Measurements from ENCODE around the gene CD2AP.
"Not testable (repeated sequence)": the region's sequence is repeated elsewhere in the genome, so short reads cannot be mapped to it uniquely, and the experiment has no call there.

The CD2AP gene

DNA sequence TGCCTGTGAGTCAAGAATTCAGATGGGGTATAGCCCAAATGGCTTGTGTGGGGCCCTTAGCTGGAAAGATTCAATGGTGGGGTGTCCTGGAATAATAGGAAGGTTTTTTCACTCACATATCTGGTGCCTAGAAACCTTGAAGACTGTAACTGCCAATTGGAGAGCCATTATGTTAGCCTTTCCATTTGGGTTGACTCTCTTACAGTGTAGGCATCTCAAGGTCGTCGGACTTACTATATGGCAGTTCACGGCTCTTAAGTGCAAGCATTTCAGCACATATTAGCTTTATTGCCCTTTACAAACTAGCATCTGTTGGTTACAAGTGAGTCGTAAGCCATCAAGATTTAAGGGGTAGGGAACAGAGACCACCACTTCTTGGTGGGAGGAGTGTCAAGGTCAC is 74.1 kb downstream of the CD2AP start:
- no peak for DNase-seq (ENCODE audit: extremely low read depth, low read depth)
- TF ChIP-seq, protein P1, sequence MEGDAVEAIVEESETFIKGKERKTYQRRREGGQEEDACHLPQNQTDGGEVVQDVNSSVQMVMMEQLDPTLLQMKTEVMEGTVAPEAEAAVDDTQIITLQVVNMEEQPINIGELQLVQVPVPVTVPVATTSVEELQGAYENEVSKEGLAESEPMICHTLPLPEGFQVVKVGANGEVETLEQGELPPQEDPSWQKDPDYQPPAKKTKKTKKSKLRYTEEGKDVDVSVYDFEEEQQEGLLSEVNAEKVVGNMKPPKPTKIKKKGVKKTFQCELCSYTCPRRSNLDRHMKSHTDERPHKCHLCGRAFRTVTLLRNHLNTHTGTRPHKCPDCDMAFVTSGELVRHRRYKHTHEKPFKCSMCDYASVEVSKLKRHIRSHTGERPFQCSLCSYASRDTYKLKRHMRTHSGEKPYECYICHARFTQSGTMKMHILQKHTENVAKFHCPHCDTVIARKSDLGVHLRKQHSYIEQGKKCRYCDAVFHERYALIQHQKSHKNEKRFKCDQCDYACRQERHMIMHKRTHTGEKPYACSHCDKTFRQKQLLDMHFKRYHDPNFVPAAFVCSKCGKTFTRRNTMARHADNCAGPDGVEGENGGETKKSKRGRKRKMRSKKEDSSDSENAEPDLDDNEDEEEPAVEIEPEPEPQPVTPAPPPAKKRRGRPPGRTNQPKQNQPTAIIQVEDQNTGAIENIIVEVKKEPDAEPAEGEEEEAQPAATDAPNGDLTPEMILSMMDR (IDR thresholded peaks at IDR 0.05; ENCODE audit: low read depth, low read length): no peak

DNA sequence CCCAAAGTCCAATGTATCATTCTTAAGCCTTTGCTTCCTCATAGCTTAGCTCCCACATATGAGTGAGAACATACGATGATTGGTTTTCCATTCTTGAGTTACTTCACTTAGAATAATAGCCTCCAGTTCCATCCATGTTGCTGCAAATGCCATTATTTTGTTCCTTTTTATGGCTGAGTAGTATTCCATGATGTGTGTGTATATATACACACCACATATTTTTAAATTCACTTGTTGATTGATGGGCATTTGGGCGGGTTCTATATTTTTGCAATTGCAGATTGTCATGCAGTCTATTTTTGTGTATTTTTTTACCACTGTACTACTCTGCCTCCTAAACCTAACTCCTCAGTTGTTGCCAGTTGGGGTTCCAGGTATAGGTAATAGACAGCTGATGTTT is 74.7 kb downstream of the CD2AP start:
- DNase-seq (ENCODE audit: extremely low read depth, low read depth): no peak
- TF ChIP-seq, protein P1 (IDR thresholded peaks at IDR 0.05; ENCODE audit: low read depth, low read length): no peak

DNA sequence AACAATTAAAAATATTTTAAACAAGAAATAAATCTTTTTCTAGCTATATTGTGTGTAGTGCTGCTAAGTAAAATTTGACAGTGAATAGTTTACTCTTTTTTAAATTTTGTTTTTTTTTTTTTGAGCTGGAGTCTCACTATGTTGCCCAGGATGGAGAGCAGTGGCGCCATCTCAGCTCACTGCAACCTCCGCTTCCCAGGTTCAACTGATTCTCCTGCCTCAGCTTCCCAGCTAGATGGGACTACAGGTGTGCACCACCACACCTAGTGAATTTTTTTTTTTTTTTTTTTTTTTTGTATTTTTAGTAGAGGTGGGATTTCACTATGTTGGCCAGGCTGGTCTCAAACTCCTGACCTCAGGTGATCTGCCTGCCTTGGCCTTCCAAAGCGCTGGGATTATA is 75.7 kb downstream of the CD2AP start:
- not testable (repeated sequence) for DNase-seq (ENCODE audit: extremely low read depth, low read depth)

DNA sequence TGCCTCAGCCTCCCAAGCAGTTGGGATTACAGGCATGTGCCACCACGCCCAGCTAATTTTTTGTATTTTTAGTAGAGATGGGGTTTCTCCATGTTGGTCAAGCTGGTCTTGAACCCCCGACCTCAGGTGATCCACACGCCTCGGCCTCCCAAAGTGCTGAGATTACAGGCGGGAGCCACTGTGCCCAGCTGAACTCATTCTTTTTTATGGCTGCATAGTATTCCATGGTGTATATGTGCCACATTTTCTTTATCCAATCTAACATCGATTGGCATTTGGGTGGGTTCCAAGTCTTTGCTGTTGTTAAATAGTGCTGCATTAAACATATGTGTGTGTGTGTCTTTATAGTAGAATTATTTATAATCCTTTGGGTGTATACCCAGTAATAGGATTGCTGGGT is 78.9 kb downstream of the CD2AP start:
- DNase-seq (ENCODE audit: extremely low read depth, low read depth): not testable (repeated sequence)

DNA sequence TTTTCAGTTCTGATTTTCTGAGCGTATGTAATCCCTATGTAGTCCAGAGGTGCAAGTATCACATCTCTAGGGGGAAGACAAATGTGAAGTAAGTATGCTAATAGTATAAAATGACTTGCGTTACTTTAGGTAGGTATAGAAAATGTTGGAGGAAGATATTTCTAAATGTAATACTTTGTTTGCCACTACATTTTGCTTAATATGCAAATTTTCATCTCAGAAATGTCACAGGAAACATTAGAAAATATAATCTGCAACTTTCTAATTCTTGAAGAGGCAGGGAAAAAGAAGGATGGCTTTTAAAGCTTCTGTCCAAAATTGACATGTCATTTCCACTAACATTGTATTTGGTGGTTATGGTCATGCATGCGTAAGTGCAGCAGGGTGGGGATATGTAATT is 85.6 kb downstream of the CD2AP start:
- TF ChIP-seq, protein P1 (IDR thresholded peaks at IDR 0.05; ENCODE audit: low read depth, low read length): no peak
- DNase-seq (ENCODE audit: extremely low read depth, low read depth): no peak

DNA sequence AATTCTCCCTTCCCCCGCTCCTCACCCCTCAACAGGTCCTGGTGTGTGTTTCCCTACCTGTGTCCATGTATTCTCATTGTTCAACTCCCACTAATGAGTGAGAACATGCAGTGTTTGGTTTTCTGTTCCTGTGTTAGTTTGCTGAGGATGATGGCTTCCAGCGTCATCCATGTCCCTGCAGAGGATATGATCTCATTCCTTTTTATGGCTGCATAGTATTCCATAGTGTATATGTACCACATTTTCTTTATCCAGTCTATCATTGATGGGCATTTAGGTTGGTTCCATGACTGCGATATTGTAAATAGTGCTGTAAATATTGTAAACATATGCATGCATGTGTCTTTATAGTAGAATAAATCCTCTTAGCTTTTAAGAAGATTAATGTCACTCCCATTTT is 89.0 kb downstream of the CD2AP start:
- DNase-seq (ENCODE audit: extremely low read depth, low read depth): not testable (repeated sequence)

DNA sequence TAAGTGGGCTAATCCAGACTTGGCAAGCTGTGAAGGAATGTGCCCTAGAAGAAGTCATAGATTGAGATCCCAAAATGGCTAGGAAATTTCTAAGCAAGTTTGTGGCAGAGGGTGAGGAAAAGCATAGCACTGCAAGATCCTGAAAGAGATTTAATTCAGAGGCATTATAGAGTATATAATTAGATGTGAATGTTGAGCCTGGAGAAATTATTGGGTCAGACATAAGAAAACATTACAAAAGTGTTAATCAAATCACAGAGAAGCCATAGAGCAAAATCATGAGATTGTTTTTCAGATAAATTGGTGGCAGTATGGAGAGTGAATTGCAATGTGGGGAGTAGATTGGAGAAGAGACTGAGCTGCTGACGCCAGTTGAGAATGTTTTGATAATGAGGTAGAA is 90.0 kb downstream of the CD2AP start:
- TF ChIP-seq, protein P1 (IDR thresholded peaks at IDR 0.05; ENCODE audit: low read depth, low read length): no peak
- no peak for DNase-seq (ENCODE audit: extremely low read depth, low read depth)

DNA sequence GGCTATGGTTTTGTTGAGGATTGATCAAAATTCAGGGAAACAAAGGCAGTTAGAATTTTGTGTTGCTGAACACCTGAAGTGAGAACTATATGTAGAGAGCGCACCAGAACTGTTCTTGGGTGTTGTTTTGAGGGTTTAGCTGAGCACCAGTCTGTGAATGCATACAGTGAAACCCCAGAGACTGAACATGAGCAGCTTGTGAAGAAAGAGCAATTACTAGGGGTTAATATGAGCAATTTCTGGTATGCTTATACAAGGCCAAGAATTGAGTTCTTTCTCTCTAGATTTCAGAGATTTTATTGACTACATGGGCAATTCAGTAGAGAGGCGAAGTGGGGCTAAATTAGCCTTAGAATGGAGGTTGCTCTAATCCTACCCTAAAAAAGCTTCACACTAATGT is 93.9 kb downstream of the CD2AP start:
- DNase-seq (ENCODE audit: extremely low read depth, low read depth): no peak

DNA sequence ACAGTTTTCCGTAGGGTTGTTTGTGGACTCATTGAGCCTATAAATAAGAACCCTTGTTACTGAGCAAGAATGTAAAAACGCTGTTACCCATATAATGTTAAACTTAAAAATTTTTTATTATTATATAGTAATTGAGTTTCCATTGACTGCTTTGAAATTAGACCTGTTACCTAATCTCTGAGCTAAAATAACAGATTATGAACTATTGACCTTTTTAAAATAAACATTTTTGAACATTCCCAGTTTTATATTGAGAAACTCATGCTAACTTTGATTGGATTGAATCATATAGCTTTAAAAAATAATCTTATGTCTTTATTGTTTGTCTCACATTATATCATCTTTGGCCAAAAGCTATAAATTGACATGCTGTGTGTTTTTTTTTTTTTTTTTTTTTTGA is 95.5 kb downstream of the CD2AP start:
- TF ChIP-seq, protein P1 (IDR thresholded peaks at IDR 0.05; ENCODE audit: low read depth, low read length): no peak
- DNase-seq (ENCODE audit: extremely low read depth, low read depth): no peak

More for the DNA sequence above, 93.9 kb downstream of the CD2AP start:
- TF ChIP-seq, protein P1 (IDR thresholded peaks at IDR 0.05; ENCODE audit: low read depth, low read length): no peak

All from AG09319 (cell line).